ENCODE results near the gene MLLT6. TPM values are rescaled to one million over a fixed set of nuclear protein-coding genes. Genes with fewer than 3 reads are reported as not detected.
A peak's percentile ranks its signal among the peaks of the same experiment; 100 is the strongest.

MLLT6 gene
- total and polyA plus RNA-seq, 8 donors, result 51.3 to 181 (median 68.7) TPM

GRCh38 chr17:38749223-38750043 is 44.4 kb downstream of the MLLT6 start:
- ATAC-seq, result peak; percentile 29 to 44 (median 34)
- no peaks in the 10 kb centered on the region for H3K27me3 ChIP-seq
- peak overlapping the region; percentile 61 to 85 (median 71) for H3K27ac ChIP-seq
- peak; percentile 70 to 87 (median 80) for DNase-seq
- H3K4me1 ChIP-seq, result peaks cover 4 to 14% (median 9%) of the 10 kb centered on the region in 3 donors
- H3K9me3 ChIP-seq, result no peaks in the 10 kb centered on the region
- no peak for FAIRE-seq
- WGBS, 2 donors, result 0 to 1% methylated on average over 77 to 79 of the region's 79 CpGs
- peak overlapping the region; percentile 78 to 84 (median 80) for H3K4me3 ChIP-seq
- H3K36me3 ChIP-seq, result no peaks in the 10 kb centered on the region
- intact Hi-C loops (cut with DNase I), result no loop called here
- no peak for TF ChIP-seq CTCF (IDR thresholded peaks at IDR 0.05)

- TF ChIP-seq CTCF (IDR thresholded peaks at IDR 0.05), result no peak
- Histone ChIP-seq H3K27ac (peak overlapping the region in 3 of 4 donors; percentile 61 to 85 (median 73)), H3K27me3 (no peaks in the 10 kb centered on the region), H3K9me3 (no peaks in the 10 kb centered on the region), H3K36me3 (no peaks in the 10 kb centered on the region), H3K4me1 (peaks cover 4 to 14% (median 9%) of the 10 kb centered on the region in 3 donors), H3K4me3 (peak overlapping the region; percentile 78 to 84 (median 80))
- 11 to 15% methylated on average over 12 of the region's 12 CpGs for whole genome bisulfite sequencing, 2 donors
- DNase-seq (no peak), ATAC-seq (no peak), FAIRE-seq (no peak)
- intact Hi-C loops (cut with DNase I), result no loop called here
Observed at GRCh38 chr17:38750044-38750311, 44.9 kb downstream of the MLLT6 start.

DNA sequence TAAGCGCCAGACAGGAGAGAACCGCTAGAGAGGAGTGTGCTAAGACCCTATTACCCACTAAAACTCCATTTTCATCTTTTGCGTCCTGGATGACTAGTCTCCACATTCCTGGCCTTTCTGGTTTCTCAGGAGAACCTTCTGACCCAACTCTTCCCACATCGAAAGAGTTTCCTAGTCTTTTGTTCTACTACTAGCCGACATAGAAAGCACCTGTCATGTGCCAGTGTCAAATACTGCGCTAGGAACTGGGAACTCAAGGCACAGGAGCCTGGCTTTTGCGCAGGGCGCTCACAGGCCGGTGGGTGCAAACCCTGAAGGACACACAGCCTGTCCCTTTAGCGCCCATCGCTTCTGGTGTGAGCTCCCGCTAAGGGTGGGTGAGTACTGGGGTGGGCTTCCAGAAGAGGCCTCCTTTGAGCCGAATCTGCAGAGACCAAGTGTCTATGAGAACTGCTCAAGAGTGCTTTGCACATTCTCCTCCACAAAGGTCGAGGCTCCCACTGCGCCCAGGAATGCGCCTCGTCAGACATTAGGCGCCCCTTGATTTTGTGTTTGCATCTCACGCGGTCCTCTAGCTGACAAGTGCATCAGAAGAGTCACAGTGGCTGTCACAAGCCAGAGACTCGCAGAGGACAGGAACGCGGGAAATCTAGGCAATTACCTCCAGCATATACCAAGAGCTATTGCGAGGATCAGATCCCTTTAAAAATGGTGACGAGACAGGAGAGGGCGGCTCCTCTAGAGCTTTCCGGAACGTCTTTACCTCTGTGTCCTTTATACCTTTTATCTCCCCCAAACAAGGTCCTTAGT is 45.4 kb downstream of the MLLT6 start:
- intact Hi-C loops (cut with DNase I), result no loop called here
- 49 to 54% methylated on average over 28 of the region's 28 CpGs for WGBS, 2 donors
- peak in 4 of 6 donors; percentile 34 to 56 (median 48) for DNase-seq

GRCh38 chr17:38751144-38751807 is 46.2 kb downstream of the MLLT6 start:
- DNase-seq (no peak), ATAC-seq (no peak), FAIRE-seq (no peak)
- H3K27ac ChIP-seq, result peak overlapping the region in 2 of 4 donors; percentile 84 to 90
- no peaks in the 10 kb centered on the region for H3K27me3 ChIP-seq
- peak overlapping the region in 2 of 4 donors; percentile 90 to 91 for H3K4me3 ChIP-seq
- peaks cover 4 to 14% (median 9%) of the 10 kb centered on the region in 3 donors for H3K4me1 ChIP-seq
- 10 to 11% methylated on average over 10 of the region's 10 CpGs for WGBS, 2 donors
- no peak for TF ChIP-seq CTCF (IDR thresholded peaks at IDR 0.05)
- H3K36me3 ChIP-seq, result peaks cover 0 to 5% (median 0%) of the 10 kb centered on the region in 3 donors
- intact Hi-C loops (cut with DNase I), result no loop called here
- H3K9me3 ChIP-seq, result no peaks in the 10 kb centered on the region

More for the DNA sequence above, 45.4 kb downstream of the MLLT6 start:
- Histone ChIP-seq H3K27me3 (no peaks in the 10 kb centered on the region), H3K27ac (peak overlapping the region in 3 of 4 donors; percentile 61 to 85 (median 73)), H3K36me3 (no peaks in the 10 kb centered on the region), H3K9me3 (no peaks in the 10 kb centered on the region), H3K4me1 (peaks cover 4 to 14% (median 9%) of the 10 kb centered on the region in 3 donors), H3K4me3 (peak overlapping the region in 2 of 4 donors; percentile 78 to 79)
- ATAC-seq (no peak), FAIRE-seq (no peak)
- TF ChIP-seq CTCF (IDR thresholded peaks at IDR 0.05), result no peak

All from pancreas (tissue), 10 donors.